ENCODE results near the gene OR6B3.
A peak's percentile ranks its signal among the peaks of the same experiment; 100 is the strongest.
"Not testable (repeated sequence)": the region's sequence is repeated elsewhere in the genome, so short reads cannot be mapped to it uniquely, and the experiment has no call there.

Gene OR6B3

DNA sequence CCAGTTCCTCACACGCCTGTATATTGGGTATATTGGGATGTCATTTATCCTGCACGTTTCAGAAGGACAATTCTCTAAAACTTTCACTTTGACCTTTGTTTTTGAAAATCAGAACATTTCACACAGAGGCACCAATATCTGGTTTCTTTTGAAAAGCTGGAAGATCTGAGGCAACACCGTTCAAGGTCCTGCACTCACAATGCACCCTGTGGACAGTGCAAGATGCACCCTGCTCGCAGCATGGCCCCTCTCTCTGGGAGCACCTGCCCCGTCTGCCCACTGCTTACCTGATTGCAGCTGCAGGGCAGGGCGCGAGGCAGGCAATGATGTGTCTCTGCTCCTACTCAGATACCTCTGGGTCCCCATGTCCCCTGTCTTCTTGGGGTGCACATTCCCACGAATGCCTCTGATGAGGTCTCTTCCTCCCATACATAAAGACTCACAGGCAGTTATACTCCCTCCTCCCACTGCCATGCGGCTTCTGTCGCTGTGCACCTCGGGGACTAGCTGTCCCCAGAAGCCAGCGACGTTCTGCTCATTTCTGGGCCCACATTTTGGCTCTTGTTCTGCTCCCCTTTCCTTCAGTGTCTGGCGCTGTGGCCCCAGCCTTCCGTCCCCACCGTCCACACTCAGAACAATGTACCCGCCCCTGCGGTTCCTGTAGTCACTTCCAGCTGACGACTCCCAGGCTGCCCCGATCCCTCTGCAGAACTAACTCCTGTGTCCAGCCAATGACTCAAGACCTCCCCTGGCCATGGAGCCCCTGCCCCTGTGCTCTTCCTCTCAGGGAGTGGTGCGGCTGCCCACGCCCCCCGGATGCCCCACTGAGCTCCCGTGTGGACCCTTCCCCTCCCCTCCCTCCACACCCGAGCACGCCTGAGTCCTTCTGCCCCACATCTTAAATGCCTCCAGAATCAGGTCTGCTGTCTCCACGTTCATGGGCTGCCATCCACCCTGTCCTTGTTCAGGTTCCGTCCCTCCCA, at the start of gene OR6B3:
OR6B3 (minus strand) TSS at position 349 of the 983 bp plus-strand sequence.
- DNase-seq = no peak

DNA sequence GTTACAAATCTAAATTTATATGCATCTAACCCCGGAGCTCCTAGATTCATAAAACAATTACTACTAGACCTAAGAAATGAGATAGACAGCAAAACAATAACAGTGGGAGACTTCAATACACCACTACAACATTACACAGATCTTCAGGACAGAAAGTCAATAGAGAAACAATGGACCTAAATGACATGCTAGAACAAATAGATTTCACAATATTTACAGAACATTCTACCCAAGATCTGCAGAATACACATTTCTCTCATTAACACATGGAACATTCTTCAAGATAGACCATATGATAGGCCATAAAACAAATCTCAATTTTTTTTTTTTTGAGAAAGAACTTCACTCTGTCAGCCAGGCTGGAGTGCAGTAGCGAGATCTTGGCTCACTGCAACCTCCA, 45.0 kb upstream of the OR6B3 start:
- no peak for DNase-seq

DNA sequence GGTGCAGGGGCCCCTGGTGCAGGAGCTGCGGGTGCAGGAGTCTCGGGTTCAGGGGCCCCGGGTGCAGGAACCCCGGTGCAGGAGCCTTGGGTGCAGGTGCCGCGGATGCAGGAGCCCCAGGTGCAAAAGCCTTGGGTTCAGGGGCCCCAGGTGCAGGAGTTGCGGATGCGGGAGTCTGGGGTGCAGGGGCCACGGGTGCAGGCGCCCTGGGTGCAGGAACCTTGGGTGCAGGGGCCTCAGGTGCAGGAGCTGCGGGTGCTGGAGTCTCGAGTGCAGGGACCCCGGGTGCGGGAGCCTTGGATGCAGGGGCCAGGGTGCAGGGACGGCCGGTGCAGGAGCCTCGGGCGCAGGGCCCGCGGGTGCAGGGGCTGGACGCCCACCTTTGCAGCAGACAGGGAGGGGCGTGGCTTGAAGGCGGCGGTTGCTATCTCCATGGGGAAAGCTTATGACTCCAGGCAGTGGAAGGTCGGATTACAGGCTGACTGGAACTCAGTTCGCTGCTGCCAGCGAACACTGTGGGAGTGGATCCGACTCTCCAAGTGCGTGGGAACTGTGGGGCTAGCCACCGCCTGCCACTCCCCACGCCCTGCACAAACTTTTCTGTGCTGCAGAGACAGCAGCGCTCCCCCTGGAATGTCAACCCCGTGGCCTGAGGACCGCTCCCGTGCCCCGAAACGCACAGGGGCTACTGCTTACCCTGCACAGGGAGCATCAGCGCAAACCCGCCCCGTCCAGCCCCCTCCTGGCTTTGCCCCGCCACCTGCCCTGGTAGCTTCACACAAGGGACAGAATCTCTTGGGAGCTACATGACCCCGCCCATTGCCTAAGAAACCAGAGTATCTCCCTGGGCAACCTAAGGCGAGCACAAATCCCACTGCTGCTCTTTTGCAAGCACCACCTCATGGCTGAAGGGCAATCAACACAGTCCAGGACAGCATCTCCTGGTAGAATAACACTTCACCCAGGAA, 42.5 kb upstream of the OR6B3 start:
- no peak for DNase-seq

DNA sequence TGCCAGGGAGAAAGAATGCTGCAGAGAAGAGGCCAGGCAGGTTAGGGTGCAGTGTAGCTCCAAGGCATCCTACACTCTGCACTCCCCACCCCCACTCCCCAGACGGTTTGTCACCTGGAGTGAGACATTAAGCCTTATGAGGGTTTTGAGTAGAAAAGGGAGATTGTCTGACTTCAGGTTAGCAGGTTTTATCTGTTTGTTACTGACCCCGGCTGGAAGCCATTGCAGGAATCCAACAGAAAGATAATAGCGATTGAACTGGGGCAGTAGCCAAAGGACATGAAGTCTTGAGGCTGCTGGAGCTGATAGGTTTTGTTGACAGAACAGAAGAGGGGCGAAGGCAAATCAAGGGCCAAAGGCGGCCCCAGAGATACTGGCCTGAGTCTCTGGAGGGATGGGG, 36.0 kb upstream of the OR6B3 start:
- no peak for DNase-seq

- no peak for DNase-seq
Measured at GRCh38 chr2:240086563-240086962, 33.2 kb upstream of the OR6B3 start.

GRCh38 chr2:240078631-240079030, 25.3 kb upstream of the OR6B3 start:
- DNase-seq = no peak

DNA sequence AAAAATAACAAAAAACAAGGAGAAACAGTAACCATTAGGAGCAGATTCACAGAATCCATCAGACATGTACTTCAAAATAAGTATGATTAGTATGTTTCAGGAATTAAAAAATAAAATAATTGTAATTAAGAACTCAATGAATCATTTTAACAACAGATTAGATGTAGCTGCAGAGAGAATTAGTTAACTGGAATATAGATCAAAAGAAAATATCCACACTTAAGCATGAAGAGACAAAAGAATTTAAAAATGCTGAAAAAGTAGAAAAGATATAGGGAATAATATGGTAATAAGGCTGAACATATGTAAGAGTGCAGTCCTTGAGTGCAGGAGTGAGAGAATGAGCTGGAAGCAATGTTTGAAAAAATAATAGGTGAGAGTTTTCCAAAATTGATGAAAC, 24.1 kb upstream of the OR6B3 start:
- DNase-seq = no peak

DNA sequence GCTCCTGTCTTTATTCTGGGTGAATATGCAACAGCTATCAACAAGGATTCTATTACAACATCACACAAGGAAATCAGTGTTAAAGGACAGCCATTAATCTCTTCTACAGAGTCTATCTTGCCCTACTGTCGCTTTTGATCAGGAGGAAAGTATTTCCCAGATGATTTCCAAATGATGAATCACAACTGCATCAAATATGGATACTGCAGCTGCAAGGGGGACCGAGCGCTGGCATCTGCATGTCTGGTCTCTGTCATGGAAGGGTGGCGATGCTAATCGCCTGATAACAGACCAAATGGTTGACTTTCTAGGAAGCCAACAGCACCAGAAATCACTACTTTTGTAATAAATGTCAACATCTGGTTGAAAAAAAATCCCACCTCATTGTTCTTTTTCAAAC, 21.2 kb upstream of the OR6B3 start:
- no peak for DNase-seq

GRCh38 chr2:240070907-240071306, 17.6 kb upstream of the OR6B3 start:
- no peak for DNase-seq

DNA sequence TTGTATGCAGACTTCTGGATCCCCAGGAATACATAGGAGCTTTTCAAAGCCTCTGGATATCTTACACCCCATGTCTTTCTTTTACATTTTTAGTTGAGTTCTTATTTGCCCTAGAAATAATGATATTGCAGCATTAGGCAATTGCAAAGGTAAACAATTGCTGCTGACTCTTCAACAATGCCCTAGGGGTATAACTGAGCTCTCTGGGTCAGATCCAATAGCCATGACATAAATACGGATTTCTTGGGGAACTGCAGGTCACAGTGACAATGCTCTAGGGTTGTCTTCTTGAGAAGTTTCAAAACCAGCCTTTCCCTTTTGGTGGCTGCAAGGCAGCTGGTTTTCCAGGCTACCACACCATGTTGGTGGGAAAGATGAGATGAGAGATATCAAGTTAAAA, 16.5 kb upstream of the OR6B3 start:
- no peak for DNase-seq

DNA sequence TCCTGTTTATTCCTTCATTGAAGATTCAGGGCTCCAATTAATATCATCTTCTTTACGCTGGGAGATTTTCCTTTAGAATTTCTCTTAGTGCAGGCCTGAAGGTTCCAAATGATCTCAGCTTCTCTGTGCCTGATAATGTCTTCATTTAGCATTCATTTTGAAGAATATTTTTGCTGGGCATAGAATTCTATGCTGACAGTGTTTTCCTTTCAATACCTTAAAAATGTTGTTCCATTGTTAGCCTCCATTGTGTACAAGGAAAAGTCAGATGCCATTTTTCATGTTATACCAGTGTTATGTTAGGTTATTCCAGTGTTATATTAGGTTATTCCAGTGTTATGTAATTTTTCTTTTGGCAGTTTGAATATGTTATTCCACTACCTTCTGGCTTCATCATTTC, 14.9 kb upstream of the OR6B3 start:
- DNase-seq = no peak

GRCh38 chr2:240066489-240066888, 13.2 kb upstream of the OR6B3 start:
- DNase-seq = no peak

DNA sequence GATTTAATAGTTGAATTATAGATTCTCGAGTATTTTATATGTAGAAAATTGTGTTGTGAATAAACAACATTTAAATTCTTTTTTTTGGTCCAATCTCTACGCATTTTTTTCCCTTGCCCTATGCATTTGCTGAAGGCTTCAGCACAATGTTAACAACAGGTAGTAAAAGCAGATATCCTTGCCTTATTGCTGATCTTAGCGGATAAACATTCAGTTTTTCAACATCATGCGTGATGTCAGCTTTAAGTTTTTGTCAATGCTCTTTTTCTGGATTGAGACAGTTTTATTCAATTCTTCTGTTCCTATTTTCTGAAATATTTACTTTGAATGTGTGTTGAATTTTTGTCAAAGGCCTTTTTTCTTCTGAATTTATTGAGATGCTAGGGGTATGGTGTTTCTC, 11.6 kb upstream of the OR6B3 start:
- DNase-seq = no peak

- DNase-seq = peak; percentile 6
Measured at GRCh38 chr2:240060977-240061591, 7.8 kb upstream of the OR6B3 start.

DNA sequence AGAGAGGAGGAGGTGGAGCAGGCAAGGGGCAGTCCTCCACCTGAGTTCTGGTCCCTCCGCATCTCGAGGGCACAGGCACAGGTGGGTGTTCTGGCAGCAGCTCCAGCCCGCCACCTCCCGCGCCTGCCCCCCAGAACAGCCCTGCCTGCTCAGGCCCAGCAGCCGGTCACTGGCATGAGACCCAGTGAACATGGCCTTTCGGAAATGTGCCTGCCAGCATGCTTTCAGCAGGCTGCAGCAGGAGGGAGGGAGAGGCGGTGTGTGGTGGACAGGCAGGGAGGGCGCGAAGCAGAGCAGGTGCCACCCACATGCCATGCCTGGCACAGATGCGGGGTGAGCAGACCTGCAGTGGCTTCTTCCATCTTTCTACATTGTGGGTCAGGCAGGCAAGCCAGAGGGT, 3.4 kb upstream of the OR6B3 start:
- no peak for DNase-seq

GRCh38 chr2:240055177-240055917, 2.0 kb upstream of the OR6B3 start:
- DNase-seq = no peak

- DNase-seq = no peak
Measured at GRCh38 chr2:240052524-240052923, 797 bp downstream of the OR6B3 start.

DNA sequence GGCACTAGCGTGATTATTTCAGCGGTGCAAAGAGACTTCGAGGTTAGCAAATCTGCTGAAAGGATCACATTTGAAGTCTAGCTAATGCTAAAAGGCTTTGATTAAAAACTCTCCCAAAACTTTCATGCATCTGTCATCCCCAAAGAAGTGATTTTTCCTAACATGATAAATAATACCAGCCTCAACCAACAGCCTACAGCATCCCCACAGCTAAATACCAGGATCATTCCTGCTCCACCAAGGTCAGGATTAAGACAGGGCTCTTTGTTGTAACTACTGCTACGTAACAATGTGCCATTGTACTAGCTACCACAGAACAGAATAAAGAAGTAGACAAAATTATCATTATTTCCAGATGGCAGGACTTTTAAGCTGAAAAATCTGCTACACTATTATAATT, 1.6 kb downstream of the OR6B3 start:
- DNase-seq = peak; percentile 24

DNA sequence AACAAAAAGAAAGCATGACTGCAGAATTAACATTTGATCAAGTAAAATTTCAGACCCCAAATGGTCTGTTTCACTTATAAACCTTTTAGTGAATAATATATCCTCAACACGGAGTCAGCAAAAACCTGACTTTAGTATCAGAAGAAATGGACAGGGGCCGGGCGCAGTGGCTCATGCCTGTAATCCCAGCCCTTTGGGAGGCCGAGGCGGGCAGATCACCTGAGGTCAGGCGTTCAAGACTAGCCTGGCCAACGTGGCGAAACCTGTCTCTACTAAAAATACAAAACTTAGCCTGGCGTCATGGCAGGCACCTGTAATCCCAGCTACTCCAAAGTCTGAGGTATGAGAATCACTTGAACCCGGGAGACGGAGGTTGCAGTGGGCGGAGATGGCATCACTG, 3.0 kb downstream of the OR6B3 start:
- DNase-seq = no peak

GRCh38 chr2:240048237-240048636, 5.1 kb downstream of the OR6B3 start:
- no peak for DNase-seq

DNA sequence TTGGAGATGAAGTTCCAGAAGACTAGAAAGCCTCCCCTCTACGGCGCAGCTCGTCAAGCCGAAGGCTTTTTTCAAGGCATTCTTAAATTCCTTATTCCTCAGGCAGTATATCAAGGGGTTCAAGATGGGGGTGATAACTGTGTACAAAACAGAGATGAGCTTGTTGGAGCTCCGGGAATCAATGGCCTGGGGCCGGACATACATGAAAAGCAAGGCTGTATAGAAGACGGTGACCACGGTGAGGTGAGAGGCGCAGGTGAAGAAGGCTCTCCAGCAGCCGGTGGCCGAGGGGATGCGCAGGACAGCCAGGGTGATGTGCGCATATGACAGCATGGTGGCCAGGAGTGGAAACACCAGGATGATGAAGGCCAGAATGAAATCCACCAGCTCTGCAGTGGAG, 8.2 kb downstream of the OR6B3 start:
- no peak for DNase-seq

DNA sequence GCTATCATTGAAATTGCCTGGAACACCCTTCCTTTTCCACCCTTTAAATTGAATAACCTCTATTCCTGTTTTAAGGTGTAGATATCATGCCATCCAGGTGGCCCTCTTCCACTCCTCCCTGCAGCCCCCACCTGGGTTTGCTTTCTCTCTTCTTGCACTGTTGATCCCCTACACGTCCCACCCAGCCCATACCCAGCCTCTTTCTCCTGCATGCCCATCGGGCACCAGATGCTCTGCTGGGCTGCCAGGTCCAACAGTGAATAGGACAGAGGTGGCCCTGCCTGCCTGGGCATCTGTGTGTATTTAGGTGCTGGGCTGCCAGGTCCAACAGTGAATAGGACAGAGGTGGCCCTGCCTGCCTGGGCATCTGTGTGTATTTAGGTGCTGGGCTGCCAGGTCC, 9.2 kb downstream of the OR6B3 start:
- not testable (repeated sequence) for DNase-seq

All from NCI-H1048 (cell line).